Esophagus (tissue), 2 donors: ENCODE results near the gene FHIT. TPM values are rescaled to one million over a fixed set of nuclear protein-coding genes. Genes with fewer than 3 reads are reported as not detected.

ENCODE experiments used
- H3K27ac ChIP-seq, 2 donors: one replicate each; pipeline ENCODE4 v1.5.1; 2013; ENCODE audit warnings: low read depth in 2 of 2, mild to moderate bottlenecking in 2 of 2, inconsistent platforms in 1 of 2, low read length in 1 of 2, moderate library complexity in 1 of 2
- H3K27me3 ChIP-seq, 2 donors: one replicate each; pipeline ENCODE4 v1.6.1; 2013; ENCODE audit warnings: low read length in 2 of 2, control low read depth in 1 of 2, mild to moderate bottlenecking in 1 of 2; ENCODE audit not compliant: insufficient read depth in 2 of 2, control insufficient read depth in 1 of 2
- H3K36me3 ChIP-seq, 2 donors: one replicate each; pipeline ENCODE4 v1.6.1; 2013; ENCODE audit warnings: low read length in 1 of 2; ENCODE audit not compliant: control insufficient read depth in 2 of 2, insufficient read depth in 2 of 2
- H3K4me1 ChIP-seq, 2 donors: one replicate each; pipeline ENCODE4 v1.6.1; 2013; ENCODE audit warnings: low read length in 1 of 2; ENCODE audit not compliant: control insufficient read depth in 2 of 2, insufficient read depth in 2 of 2
- H3K4me3 ChIP-seq, 2 donors: one replicate each; pipeline ENCODE4 v1.5.1; 2013; ENCODE audit warnings: low read length in 2 of 2, mild to moderate bottlenecking in 2 of 2, low read depth in 1 of 2, moderate library complexity in 1 of 2
- H3K9me3 ChIP-seq, 2 donors: one replicate each; pipeline ENCODE4 v1.6.1; 2013; ENCODE audit warnings: mild to moderate bottlenecking in 2 of 2, low read depth in 1 of 2, low read length in 1 of 2, moderate library complexity in 1 of 2; ENCODE audit not compliant: control insufficient read depth in 2 of 2, insufficient read depth in 1 of 2
- WGBS, 2 donors: extraction: QIAGEN DNeasy Blood & Tissue Kit; methylation state at CpG; one replicate each; pipeline ENCODE4 v1.1.7; 2013; 5-methylcytosine and 5-hydroxymethylcytosine counted together
- polyA plus RNA-seq, 2 donors: library from polyadenylated mRNA; stranded (reverse); fragments of 200-250 nt; gene quantifications; one replicate each; pipeline ENCODE4 v1.2.3, GENCODE V29; 2013
- donor health status: healthy with polysubstance abuse.
- donor health status: Bipolar disorder and iron deficiency.

FHIT gene
- polyA plus RNA-seq, 2 donors: 3.4 to 5.0 TPM

DNA sequence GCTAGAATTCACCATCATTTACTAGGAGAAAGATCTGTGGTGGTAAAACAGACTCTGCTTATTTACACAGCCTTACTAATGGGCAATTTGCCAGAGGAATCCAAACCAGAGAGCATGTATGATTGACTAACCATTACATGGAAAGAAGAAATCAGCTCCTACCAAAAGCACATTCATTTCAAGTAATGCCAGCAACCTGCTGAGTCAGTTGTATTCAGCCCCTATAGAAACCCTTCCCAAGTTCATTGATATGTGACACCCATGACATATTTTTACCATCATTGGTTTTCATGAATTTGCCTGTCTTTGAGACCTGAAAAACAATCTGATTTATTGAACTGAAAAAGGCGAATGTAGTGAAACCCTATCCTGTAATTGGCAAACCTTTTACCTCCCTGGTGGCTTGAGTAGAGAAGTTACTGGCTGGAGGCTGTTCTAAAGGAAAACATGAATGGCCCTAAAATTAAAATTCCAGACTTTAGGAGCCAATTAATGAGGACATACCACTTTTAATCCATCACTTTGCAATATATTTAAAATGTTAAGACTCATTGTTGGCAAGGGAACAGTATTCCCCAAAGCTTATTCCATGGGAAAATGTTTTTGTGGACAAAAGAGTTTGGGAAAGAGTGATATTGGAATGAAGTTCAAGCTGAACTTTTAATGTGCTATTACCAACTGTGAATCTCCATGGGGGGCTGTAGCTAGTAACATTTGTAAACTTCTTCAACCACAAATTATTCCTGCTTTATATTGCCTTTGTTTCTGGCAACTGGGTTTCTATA, 542.9 kb downstream of the FHIT start:
- no peaks in the 10 kb centered on the region for H3K27me3 ChIP-seq
- H3K4me3 ChIP-seq: no peak overlapping the region
- no peaks in the 10 kb centered on the region for H3K36me3 ChIP-seq
- H3K4me1 ChIP-seq: no peaks in the 10 kb centered on the region
- WGBS, 2 donors: 70 to 74% methylated on average over 1 of the region's 1 CpG
- H3K27ac ChIP-seq: no peak overlapping the region
- H3K9me3 ChIP-seq: no peaks in the 10 kb centered on the region

DNA sequence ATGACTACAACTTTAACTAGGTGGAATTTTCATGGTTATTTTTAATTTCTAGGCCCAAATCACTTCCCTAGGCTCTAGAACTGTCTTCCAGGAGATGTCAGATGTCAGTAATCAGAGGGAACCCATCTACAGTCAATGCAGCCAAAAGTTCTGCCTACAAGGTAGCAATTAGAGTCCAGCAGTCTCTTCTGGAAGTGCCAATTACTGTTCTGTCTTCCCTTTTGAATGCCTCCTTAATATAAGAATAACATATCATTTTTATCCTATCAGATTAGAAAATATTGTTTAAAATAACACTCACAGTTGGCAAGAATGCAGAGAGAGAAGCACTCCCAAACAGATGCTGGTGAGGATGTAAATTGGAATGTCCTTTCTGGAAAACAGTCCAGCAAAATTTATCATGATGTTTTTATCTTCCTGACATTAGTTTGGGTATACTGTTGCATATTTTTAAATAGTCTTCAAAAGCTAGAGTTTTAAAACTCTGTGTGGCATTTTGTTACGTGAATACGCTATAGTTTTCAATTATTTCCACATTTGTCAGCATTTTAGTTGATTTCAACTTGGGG, 543.7 kb downstream of the FHIT start:
- no peaks in the 10 kb centered on the region for H3K9me3 ChIP-seq
- H3K4me1 ChIP-seq: no peaks in the 10 kb centered on the region
- no peak overlapping the region for H3K27ac ChIP-seq
- 75 to 80% methylated on average over 2 of the region's 2 CpGs for WGBS, 2 donors
- H3K36me3 ChIP-seq: no peaks in the 10 kb centered on the region
- no peak overlapping the region for H3K4me3 ChIP-seq
- no peaks in the 10 kb centered on the region for H3K27me3 ChIP-seq

DNA sequence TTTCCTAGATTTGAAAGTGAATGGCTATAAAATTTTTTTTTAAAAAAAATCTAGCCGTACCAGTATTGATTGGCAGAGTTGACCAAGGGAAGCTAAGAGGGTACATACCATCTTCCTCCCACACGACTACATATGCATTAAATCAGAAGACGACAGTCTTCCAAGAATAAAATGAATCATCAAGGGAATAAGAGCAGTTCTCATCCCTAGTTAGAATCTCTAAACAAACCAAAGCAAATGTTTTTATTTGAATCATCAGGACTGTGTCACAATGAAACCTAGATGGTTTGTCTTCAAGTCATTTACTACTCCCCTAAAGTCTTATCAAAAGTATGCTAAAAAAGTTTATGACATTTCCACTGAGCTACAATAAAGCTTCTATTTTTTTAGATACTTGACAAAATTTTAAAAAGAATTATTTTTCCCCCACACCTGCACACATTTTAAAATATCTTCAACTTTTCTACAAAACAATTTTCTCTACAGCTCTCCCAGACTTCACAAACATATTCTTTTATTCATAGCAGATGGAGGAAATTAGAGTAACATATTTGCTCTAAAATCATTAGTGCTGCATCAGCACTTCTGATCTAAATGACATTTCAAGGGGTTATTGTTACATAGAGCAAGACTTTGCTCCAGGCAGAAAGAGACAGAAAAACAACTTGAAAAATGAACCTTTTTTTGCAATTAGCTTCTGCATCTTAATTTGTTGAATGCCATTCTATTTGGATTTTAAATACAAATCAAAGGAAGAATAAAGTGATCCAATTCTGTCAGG, 547.1 kb downstream of the FHIT start:
- H3K9me3 ChIP-seq: no peaks in the 10 kb centered on the region
- H3K4me3 ChIP-seq: no peak overlapping the region
- 71% methylated on average over 3 of the region's 3 CpGs for WGBS, 2 donors
- H3K4me1 ChIP-seq: no peaks in the 10 kb centered on the region
- H3K27me3 ChIP-seq: no peaks in the 10 kb centered on the region
- no peaks in the 10 kb centered on the region for H3K36me3 ChIP-seq
- no peak overlapping the region for H3K27ac ChIP-seq

DNA sequence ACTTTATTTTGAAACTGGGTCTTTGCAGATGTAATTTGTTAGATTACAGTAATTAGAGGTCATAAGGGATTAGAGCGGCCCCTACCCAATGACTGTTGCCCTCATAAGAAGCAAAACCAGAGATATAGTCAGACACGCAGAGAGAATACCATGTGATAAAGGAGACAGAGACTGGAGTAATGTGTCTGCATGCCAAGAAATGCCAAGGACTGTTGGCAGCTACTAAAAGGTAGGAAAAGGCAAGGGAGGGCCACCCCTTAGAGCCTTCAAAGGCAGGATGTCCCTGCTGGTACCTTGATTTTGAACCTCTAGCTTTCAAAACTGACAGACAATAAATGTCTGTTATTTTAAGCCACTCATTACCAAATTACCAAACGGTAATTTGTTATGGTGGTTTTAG, 548.2 kb downstream of the FHIT start:
- no peaks in the 10 kb centered on the region for H3K36me3 ChIP-seq
- H3K27me3 ChIP-seq: no peaks in the 10 kb centered on the region
- no peaks in the 10 kb centered on the region for H3K4me1 ChIP-seq
- H3K9me3 ChIP-seq: no peaks in the 10 kb centered on the region
- H3K4me3 ChIP-seq: no peak overlapping the region
- no peak overlapping the region for H3K27ac ChIP-seq
- 91 to 93% methylated on average over 3 of the region's 3 CpGs for WGBS, 2 donors

GRCh38 chr3:60698117-60698516, 553.1 kb downstream of the FHIT start:
- 73 to 75% methylated on average over 3 of the region's 3 CpGs for WGBS, 2 donors
- H3K9me3 ChIP-seq: no peaks in the 10 kb centered on the region
- H3K27ac ChIP-seq: no peak overlapping the region
- H3K36me3 ChIP-seq: no peaks in the 10 kb centered on the region
- H3K4me1 ChIP-seq: no peaks in the 10 kb centered on the region
- no peak overlapping the region for H3K4me3 ChIP-seq
- no peaks in the 10 kb centered on the region for H3K27me3 ChIP-seq

DNA sequence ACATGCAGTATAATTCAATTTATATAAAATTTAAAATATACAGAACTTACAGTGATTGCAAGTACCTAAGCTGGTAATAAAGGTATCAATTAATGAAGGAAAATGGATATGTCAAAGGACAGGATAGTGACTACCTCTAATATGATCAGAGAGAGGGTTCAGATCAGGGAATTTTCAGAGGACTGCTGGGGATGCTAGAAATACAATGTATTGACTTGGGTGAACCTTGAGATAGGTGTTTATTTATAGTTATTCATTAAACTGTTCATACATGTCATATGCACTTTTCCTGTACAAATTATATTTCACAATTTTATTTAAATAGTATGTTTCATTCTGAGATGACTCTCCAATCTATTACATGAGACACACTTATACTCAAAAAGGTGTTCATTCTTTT, 554.1 kb downstream of the FHIT start:
- H3K27me3 ChIP-seq: no peaks in the 10 kb centered on the region
- no peak overlapping the region for H3K4me3 ChIP-seq
- no peaks in the 10 kb centered on the region for H3K36me3 ChIP-seq
- H3K4me1 ChIP-seq: no peaks in the 10 kb centered on the region
- H3K27ac ChIP-seq: no peak overlapping the region
- no peaks in the 10 kb centered on the region for H3K9me3 ChIP-seq

GRCh38 chr3:60696428-60697125, 554.7 kb downstream of the FHIT start:
- Histone ChIP-seq H3K27ac (no peak overlapping the region), H3K4me3 (no peak overlapping the region), H3K36me3 (no peaks in the 10 kb centered on the region), H3K4me1 (no peaks in the 10 kb centered on the region), H3K27me3 (no peaks in the 10 kb centered on the region), H3K9me3 (no peaks in the 10 kb centered on the region)
- 79 to 80% methylated on average over 5 of the region's 5 CpGs for WGBS, 2 donors

- Histone ChIP-seq H3K27ac (no peak overlapping the region), H3K27me3 (no peaks in the 10 kb centered on the region), H3K4me1 (no peaks in the 10 kb centered on the region), H3K9me3 (no peaks in the 10 kb centered on the region), H3K4me3 (no peak overlapping the region), H3K36me3 (no peaks in the 10 kb centered on the region)
- 84 to 88% methylated on average over 2 of the region's 2 CpGs for WGBS, 2 donors
These were observed 575.8 kb downstream of the FHIT start for GRCh38 chr3:60675424-60675823.

- WGBS, 2 donors: 94 to 98% methylated on average over 1 of the region's 1 CpG
- Histone ChIP-seq H3K4me1 (no peaks in the 10 kb centered on the region), H3K27me3 (no peaks in the 10 kb centered on the region), H3K27ac (no peak overlapping the region), H3K4me3 (no peak overlapping the region), H3K36me3 (no peaks in the 10 kb centered on the region), H3K9me3 (no peaks in the 10 kb centered on the region)
These were observed 576.4 kb downstream of the FHIT start for GRCh38 chr3:60674870-60675269.
